ENCODE measurements around the gene BBS12.

DNA sequence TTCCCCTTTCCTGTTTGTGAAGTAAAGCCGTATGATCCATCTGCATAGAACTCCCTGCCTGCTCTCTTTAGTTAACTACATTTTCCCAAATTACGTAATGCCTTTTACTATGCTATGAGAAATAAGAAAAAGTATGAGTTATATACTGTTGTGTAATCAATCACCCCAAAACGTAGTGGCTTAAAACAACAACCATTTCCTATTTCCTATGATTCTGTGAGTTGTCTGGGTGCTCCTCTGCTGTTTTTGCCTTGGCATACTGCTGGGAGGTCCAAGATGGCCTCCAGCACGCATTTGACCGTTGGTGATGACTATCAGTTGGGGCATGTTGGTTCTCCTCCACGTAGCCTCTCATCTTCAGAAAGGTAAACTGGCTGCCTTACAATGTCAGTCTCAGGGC lies 39.8 kb downstream of the BBS12 start:
- TF ChIP-seq ZNF274 (IDR thresholded peaks at IDR 0.05; ENCODE audit: low read depth, low read length), result no peak
- no peak for TF ChIP-seq YY1 (IDR thresholded peaks at IDR 0.05; ENCODE audit: insufficient read depth, insufficient read length)
- TF ChIP-seq SUZ12 (IDR thresholded peaks at IDR 0.05; ENCODE audit: extremely low read depth, insufficient read depth, insufficient read length), result no peak

Measured in NT2/D1 (cell line).